Ramos (cell line): ENCODE results near the gene FAM13A.
"Not testable (repeated sequence)": the region's sequence is repeated elsewhere in the genome, so short reads cannot be mapped to it uniquely, and the experiment has no call there.

Source experiments
- in situ Hi-C: fragments of 300-500 bp; cut with MboI; formaldehyde crosslinking; loops from one replicate; pipeline ENCODE4 v1.14.3; 2022; ENCODE audit warnings: low sequenced_read_pairs; ENCODE audit not compliant: unreplicated experiment

The FAM13A gene

GRCh38 chr4:89001647-89002445 is 55.1 kb downstream of the FAM13A start:
- in situ Hi-C loops: no loop called here

GRCh38 chr4:89000844-89001360 is 56.1 kb downstream of the FAM13A start:
- in situ Hi-C loops: no loop called here

- in situ Hi-C loops: no loop called here
Measured at GRCh38 chr4:89000382-89000781, 56.6 kb downstream of the FAM13A start.

GRCh38 chr4:88999392-88999930 is 57.5 kb downstream of the FAM13A start:
- in situ Hi-C loops: no loop called here

- in situ Hi-C loops: no loop called here
Measured at GRCh38 chr4:88998891-88999290, 58.1 kb downstream of the FAM13A start.

GRCh38 chr4:88998001-88998400 is 59.0 kb downstream of the FAM13A start:
- in situ Hi-C loops: no loop called here

- in situ Hi-C loops: no loop called here
Measured at GRCh38 chr4:88995874-88996273, 61.1 kb downstream of the FAM13A start.

- in situ Hi-C loops: not testable (repeated sequence)
Measured at GRCh38 chr4:88995257-88995656, 61.7 kb downstream of the FAM13A start.

- in situ Hi-C loops: no loop called here
Measured at GRCh38 chr4:88993246-88993645, 63.7 kb downstream of the FAM13A start.

- in situ Hi-C loops: no loop called here
Measured at GRCh38 chr4:88991746-88992145, 65.2 kb downstream of the FAM13A start.

- in situ Hi-C loops: no loop called here
Measured at GRCh38 chr4:88989990-88990389, 67.0 kb downstream of the FAM13A start.

- in situ Hi-C loops: no loop called here
Measured at GRCh38 chr4:88985088-88985773, 71.8 kb downstream of the FAM13A start.

GRCh38 chr4:88982757-88983156 is 74.2 kb downstream of the FAM13A start:
- in situ Hi-C loops: no loop called here

GRCh38 chr4:88981993-88982392 is 75.0 kb downstream of the FAM13A start:
- in situ Hi-C loops: no loop called here

GRCh38 chr4:88981556-88981955 is 75.4 kb downstream of the FAM13A start:
- in situ Hi-C loops: no loop called here

- in situ Hi-C loops: no loop called here
Measured at GRCh38 chr4:88979276-88979675, 77.7 kb downstream of the FAM13A start.

- in situ Hi-C loops: no loop called here
Measured at GRCh38 chr4:88976775-88977035, 80.3 kb downstream of the FAM13A start.

GRCh38 chr4:88975958-88976774 is 80.8 kb downstream of the FAM13A start:
- in situ Hi-C loops: no loop called here

GRCh38 chr4:88971536-88971935 is 85.4 kb downstream of the FAM13A start:
- in situ Hi-C loops: no loop called here

- in situ Hi-C loops: no loop called here
Measured at GRCh38 chr4:88969746-88970145, 87.2 kb downstream of the FAM13A start.

- in situ Hi-C loops: no loop called here
Measured at GRCh38 chr4:88969271-88969670, 87.7 kb downstream of the FAM13A start.
